Breast epithelium (tissue), 3 donors: Measurements from ENCODE around the gene SLC6A19.

Source experiments
- POLR2A ChIP-seq: fragments of 450-650 bp; IDR thresholded peaks from one replicate; pipeline ENCODE4 v1.6.1; 2016; ENCODE audit warnings: antibody characterized with exemption, mild to moderate bottlenecking, moderate library complexity
- POLR2AphosphoS5 ChIP-seq, 3 donors: sonication (generic); formaldehyde crosslinking; IDR thresholded peaks; one replicate each; pipeline ENCODE4 v1.6.1; 2017; ENCODE audit warnings: antibody characterized with exemption in 3 of 3
- TF ChIP-seq, protein P1 (sequence below), 3 donors: fragments of 450-650 bp; IDR thresholded peaks; one replicate each; pipeline ENCODE4 v1.5.1; 2016 to 2017; ENCODE audit warnings: antibody characterized with exemption in 3 of 3, mild to moderate bottlenecking in 3 of 3, moderate library complexity in 3 of 3

DNA sequence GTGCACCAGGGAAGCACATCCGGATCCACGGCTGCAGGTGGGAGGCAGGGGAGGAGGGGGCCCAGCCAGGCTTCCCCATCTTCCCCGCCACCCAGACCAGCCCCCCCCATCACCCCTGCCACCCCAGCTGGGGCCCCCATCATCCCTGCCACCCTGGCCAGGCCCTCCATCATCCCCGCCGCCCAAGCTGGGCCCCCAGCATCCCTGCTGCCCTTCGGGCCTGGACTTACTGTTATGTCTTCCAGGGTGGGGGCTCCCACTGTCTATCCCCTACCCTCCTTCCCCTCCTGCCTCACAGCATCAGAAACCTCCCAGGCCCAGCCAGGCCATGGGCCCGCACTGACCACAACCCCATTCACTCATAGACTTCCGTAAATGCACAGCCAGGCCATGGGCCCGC lies 51.3 kb downstream of the SLC6A19 start:
- TF ChIP-seq, protein P1, sequence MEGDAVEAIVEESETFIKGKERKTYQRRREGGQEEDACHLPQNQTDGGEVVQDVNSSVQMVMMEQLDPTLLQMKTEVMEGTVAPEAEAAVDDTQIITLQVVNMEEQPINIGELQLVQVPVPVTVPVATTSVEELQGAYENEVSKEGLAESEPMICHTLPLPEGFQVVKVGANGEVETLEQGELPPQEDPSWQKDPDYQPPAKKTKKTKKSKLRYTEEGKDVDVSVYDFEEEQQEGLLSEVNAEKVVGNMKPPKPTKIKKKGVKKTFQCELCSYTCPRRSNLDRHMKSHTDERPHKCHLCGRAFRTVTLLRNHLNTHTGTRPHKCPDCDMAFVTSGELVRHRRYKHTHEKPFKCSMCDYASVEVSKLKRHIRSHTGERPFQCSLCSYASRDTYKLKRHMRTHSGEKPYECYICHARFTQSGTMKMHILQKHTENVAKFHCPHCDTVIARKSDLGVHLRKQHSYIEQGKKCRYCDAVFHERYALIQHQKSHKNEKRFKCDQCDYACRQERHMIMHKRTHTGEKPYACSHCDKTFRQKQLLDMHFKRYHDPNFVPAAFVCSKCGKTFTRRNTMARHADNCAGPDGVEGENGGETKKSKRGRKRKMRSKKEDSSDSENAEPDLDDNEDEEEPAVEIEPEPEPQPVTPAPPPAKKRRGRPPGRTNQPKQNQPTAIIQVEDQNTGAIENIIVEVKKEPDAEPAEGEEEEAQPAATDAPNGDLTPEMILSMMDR (IDR thresholded peaks at IDR 0.05) = no peak
- TF ChIP-seq POLR2A = no peak
- TF ChIP-seq POLR2AphosphoS5 (IDR thresholded peaks at IDR 0.05) = no peak
